ENCODE data around the gene IRF1.

IRF1 gene

GRCh38 chr5:132474131-132474723 lies 16.3 kb downstream of the IRF1 start:
- DNase-seq = no peak

GRCh38 chr5:132473668-132474067 lies 16.9 kb downstream of the IRF1 start:
- DNase-seq = no peak

GRCh38 chr5:132473019-132473531 lies 17.5 kb downstream of the IRF1 start:
- no peak for DNase-seq

GRCh38 chr5:132472431-132472830 lies 18.1 kb downstream of the IRF1 start:
- DNase-seq = no peak

- DNase-seq = no peak
Measured at GRCh38 chr5:132471944-132472343, 18.6 kb downstream of the IRF1 start.

DNA sequence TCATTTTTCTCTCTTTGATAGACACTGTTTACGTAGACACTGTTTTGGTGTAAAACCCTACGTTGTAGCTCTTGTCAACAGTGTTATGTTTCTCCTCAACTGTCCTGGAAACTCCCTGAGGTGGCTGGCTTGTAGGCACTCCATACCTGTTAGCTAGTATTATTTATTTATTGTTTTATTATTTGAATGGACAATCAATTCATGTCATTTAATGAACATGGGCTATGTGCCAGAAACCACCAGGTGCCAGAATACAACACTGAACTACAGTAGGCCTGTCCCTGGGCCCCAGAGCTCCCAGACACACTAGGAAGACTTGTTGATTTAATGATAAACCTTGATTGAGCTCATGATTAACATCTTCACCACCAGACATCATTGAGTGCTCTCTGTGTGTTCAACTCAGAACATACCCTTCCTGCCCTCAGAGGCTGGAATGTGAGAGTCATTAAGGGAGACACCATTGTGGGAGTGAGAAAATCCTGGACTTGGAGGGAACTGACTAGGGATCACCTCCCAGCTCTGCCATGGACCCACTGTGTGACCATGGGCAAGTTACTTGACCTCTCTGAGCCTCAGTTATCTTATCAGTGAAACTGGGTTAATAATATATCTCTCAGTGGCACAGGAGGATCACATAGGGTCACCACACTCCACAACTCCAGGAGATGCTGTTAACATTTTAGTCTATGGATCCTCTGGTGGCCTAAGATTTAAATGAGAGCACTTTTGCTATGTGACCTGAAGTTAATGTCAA lies 19.2 kb downstream of the IRF1 start:
- no peak for DNase-seq

- DNase-seq = no peak
Measured at GRCh38 chr5:132470596-132470995, 20.0 kb downstream of the IRF1 start.

- DNase-seq = no peak
Measured at GRCh38 chr5:132470010-132470392, 20.6 kb downstream of the IRF1 start.

DNA sequence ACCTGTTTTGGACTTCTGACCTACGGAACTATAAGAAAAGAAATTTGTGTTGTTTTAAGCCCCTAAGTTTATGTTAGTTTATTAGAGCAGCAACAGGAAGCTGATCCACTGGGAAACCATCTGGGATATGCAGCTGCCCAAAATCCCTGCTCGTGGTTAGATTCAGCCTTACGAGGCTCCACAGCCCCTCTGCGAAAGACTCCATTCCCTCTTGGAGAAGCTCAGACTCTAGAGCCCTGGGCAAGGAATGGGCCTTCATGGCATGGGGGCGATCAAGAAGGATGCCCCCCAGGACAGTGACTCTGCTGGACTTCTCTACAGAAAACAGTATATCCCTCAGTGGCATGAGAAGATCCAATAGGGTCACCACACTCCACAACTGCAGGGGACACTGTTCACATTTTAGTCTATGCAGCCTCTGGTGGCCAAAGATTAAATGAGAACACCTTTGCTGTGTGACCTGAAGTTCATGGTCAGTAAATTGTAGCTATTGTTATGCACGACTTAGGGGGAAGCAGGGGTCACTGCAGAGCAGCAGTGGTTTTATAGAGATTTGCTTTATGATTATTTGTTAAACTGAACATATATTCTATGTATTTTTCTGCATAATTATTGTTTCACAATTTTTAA lies 21.1 kb downstream of the IRF1 start:
- DNase-seq = no peak

DNA sequence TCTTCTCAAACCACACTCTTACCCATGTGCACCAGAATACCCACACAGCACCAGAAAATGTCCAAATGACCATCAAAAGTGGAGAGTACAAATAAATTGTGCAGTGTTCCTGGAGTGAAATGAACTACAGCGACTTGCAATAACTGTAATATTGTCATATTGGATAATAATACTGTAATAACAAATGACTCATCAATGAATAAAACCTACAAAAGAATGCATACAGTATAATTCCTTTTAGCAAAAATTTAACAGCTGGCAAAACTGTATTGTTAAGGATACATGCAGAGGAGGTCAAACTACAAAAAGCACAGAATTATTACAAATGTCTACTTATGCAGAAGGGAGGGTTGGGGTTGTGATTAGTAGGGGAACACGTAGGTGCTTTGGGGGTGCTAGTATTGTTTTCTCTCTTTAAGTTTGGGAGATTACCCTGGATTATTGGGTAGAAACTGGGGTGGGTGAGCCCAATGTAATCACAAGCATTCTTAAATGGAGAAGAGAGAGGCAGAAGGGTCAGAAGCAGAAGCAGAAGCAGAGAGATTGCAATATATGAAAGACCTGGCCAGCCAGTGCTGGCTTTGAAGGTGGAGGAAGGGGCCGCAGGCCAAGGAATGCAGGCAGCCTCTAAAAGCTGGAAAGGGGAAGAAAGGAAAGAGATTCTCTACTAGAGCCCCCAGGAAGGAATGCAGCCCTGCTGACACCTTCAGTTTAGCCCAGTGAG lies 21.8 kb downstream of the IRF1 start:
- DNase-seq = no peak

GRCh38 chr5:132467287-132467984 lies 23.1 kb downstream of the IRF1 start:
- peak; percentile 39 to 69 (median 64) for DNase-seq

DNA sequence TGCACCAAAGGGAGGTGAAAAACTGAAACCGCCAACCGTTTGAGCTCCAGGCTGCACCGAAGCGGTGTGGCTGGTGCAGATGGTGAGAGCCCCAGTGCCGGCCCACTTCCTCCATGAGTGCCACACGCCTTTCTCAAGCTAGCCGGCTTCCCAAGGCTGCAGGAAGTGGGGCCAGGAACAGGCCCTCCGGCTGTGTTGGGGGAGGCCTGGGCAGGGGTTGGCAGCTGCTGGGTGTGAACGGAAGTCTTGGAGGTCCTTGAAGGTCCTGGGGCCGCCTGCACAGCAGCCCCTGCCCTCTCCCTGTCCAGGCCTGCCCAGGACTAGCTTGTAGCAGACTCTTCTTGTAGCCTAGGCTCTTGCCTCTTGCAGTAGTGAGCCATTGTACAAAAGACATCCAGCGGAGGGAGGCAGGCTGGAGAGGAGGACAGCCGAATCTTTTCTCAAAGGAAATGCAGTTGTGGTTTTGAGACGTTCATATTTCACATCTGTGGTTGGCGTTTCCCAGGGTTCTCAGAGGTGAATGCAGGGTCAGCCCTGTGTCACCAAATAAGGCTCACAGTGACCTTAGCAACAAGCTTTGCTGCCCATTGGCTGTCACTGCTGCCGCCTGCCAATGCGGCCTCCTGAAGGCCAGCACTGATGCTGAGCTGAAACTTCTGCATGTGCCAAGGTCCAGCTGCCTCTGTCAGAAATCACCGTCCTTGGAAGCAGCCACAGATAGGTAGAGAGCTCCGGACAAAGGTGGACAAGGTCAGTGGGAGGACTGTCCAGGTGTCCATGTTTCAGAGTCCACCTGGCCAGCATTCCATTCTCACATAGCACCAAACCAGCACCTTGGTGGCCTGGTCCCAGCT lies 23.9 kb downstream of the IRF1 start:
- DNase-seq = peak; percentile 76 to 86 (median 80)

DNA sequence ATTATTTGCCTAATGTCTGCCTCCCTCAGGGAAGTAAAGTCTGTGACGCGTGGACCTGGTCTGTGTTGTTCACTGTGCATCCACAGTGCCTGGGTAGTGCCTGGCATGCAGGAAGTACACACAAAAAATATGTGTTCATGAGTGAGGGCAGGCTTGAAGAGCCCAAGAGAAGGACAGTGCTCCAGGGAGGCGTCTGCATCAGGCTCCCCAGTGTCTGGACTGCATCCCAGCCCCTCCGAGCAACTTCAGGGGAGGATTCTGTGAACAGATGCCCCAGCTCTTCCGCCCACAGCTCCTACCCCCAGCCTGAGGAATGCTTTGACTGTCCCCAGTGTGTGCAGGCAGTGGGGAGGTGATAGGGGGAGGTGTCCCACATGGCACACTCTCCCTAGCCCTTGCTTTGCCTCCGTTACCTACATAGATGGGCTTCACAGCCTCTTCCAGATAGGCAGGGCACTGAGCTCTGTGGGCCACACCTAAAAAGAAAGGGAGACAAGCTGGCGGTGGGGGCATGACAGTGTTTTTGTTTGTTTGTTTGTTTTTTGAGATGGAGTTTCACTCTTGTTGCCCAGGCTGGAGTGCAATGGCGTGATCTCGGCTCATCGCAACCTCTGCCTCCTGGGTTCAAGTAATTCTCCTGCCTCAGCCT lies 25.4 kb downstream of the IRF1 start:
- DNase-seq = peak in 1 of 4 experiments; percentile 24

GRCh38 chr5:132464156-132464939 lies 26.2 kb downstream of the IRF1 start:
- peak; percentile 19 to 66 (median 48) for DNase-seq

DNA sequence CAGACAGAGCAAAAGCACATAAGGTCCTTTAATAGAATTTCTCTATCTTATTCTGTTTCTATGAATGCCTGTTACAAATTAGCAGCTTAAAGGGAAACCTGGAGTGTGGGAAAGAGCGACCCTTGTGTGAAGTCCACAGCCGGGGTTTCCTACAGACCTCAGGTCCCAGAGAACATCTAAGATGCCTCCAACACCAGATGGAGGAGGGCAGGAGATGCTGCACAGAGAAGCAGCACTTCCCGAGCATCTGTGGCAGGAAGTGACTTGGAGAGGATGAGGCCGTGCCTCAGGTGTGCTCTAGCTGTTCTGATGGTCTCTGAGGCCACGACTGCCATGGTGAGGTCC lies 26.8 kb downstream of the IRF1 start:
- DNase-seq = no peak

DNA sequence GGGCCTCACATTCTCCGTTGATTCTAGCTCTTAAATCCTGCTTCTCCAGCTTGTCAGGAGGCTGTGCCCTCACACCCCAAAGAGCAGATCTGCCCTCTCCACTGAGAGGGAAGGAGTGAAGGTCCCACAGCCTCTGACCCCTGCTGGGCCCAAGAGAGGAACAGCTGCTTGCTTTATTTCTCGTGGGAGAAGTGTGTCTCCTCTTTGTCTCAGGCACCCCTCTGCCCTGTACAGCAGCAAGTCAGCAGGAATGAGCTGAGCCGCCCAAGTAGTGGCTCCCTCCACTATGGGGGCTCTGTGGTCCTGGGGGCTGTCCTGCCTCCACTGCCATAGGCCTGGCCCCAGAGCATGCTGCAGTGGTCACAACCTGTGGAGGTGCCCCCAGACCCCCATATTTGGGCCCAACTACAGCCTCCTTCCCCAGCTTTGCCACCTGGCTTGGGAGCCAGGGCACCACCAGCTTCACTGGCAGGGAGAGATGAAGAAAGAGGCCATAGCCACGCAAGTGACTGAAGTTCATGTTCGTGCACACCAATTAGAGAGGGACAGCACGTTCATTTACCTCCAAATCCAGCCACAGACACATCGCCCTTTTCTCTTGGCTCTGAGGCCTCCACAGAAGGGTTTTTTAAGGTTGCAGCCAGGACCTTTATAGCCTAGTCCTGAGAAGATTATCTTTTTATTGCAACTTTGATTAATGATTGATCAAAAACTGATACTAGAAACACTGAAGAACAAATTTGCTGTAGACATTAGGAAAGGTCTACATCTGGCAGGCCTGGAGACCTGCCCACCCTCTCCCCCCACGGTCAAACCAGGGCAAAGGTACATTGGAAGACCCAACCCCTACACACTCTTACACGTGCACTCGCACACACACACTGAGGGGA lies 27.5 kb downstream of the IRF1 start:
- no peak for DNase-seq

GRCh38 chr5:132462333-132462732 lies 28.2 kb downstream of the IRF1 start:
- no peak for DNase-seq

GRCh38 chr5:132461569-132462070 lies 29.0 kb downstream of the IRF1 start:
- DNase-seq = peak in 3 of 4 experiments; percentile 20 to 64 (median 55)
